Fibroblast of lung (primary cell): ENCODE data around the gene STAG3. TPM values are rescaled to one million over a fixed set of nuclear protein-coding genes. Genes with fewer than 3 reads are reported as not detected.
A peak's percentile ranks its signal among the peaks of the same experiment; 100 is the strongest.
"Not testable (repeated sequence)": the region's sequence is repeated elsewhere in the genome, so short reads cannot be mapped to it uniquely, and the experiment has no call there.

ENCODE experiments used
- DNase-seq, 2 donors: peaks; one replicate each; pipeline versions ENCODE4 v3.0.0 to v3.0.0-alpha.2; 2010; ENCODE audit warnings: low read depth in 2 of 2
- H2AFZ ChIP-seq: 2 replicates; pipeline ENCODE4 v1.5.1; 2012; ENCODE audit warnings: low read length, control low read depth, inconsistent platforms
- H3K27ac ChIP-seq: 2 replicates; pipeline ENCODE4 v1.5.1; 2011; ENCODE audit warnings: low read length, control low read depth; ENCODE audit not compliant: insufficient read depth
- H3K27me3 ChIP-seq: 2 replicates; pipeline ENCODE4 v1.5.1; 2011; ENCODE audit warnings: mild to moderate bottlenecking, low read length; ENCODE audit not compliant: control insufficient read depth, insufficient read depth
- H3K36me3 ChIP-seq: 2 replicates; pipeline ENCODE4 v1.5.1; 2011; ENCODE audit warnings: low read length; ENCODE audit not compliant: control insufficient read depth, insufficient read depth
- H3K4me1 ChIP-seq: 2 replicates; pipeline ENCODE4 v1.5.1; 2011; ENCODE audit warnings: low read length; ENCODE audit not compliant: control insufficient read depth, insufficient read depth; ENCODE audit errors: extremely low read depth
- H3K4me2 ChIP-seq: 2 replicates; pipeline ENCODE4 v1.5.1; 2011; ENCODE audit warnings: low read length, control low read depth; ENCODE audit not compliant: insufficient read depth; ENCODE audit errors: extremely low read depth
- H3K4me3 ChIP-seq, 4 experiments: fragments of 200-600 bp in 1 of 4; sonication (generic) in 1 of 4; replicated peaks in 1 of 4; 2 replicates each; pipeline ENCODE4 v1.5.1; 2011 to 2016; ENCODE audit warnings: low read length in 4 of 4, low read depth in 3 of 4, mild to moderate bottlenecking in 3 of 4, control low read depth in 2 of 4, inconsistent platforms in 1 of 4, mixed read lengths in 1 of 4; ENCODE audit not compliant: insufficient read depth in 1 of 4; ENCODE audit errors: control extremely low read depth in 1 of 4
- H3K79me2 ChIP-seq: 2 replicates; pipeline ENCODE4 v1.5.1; 2012; ENCODE audit warnings: mild to moderate bottlenecking, low read length, inconsistent platforms; ENCODE audit not compliant: control insufficient read depth, insufficient read depth
- H3K9ac ChIP-seq: 2 replicates; pipeline ENCODE4 v1.5.1; 2011; ENCODE audit warnings: mild to moderate bottlenecking, low read length, control low read depth; ENCODE audit not compliant: insufficient read depth
- H3K9me3 ChIP-seq: 2 replicates; pipeline ENCODE4 v1.5.1; 2012; ENCODE audit warnings: low read depth, low read length; ENCODE audit not compliant: control insufficient read depth, insufficient read depth
- H4K20me1 ChIP-seq: 2 replicates; pipeline ENCODE4 v1.5.1; 2011; ENCODE audit warnings: low read length; ENCODE audit not compliant: control insufficient read depth, insufficient read depth; ENCODE audit errors: extremely low read depth
- CTCF ChIP-seq, 2 donors: IDR thresholded peaks in 1 of 2; conservative IDR thresholded peaks in 1 of 2; 1 replicate in 1 of 2; 2 replicates in 1 of 2; pipeline ENCODE4 v1.5.1; 2011 to 2012; ENCODE audit warnings: low read length in 2 of 2, control low read depth in 1 of 2, inconsistent platforms in 1 of 2, low read depth in 1 of 2, mild to moderate bottlenecking in 1 of 2
- EZH2 ChIP-seq: IDR thresholded peaks from 2 replicates; pipeline ENCODE4 v1.5.1; 2012; ENCODE audit warnings: low read length, control low read depth, mild to moderate bottlenecking; ENCODE audit errors: missing control alignments
- polyA plus RNA-seq, 2 donors: library from polyadenylated mRNA; depleted of rRNA in 1 of 2; stranded (reverse) in 1 of 2; unstranded in 1 of 2; fragments of >200 nt; gene quantifications; 2 replicates each; pipeline ENCODE4 v1.2.1, GENCODE V29; 2011 to 2012; ENCODE audit warnings: missing spikeins in 1 of 2
- total RNA-seq: library from RNA; depleted of rRNA; stranded (reverse); fragments of >200 nt; gene quantifications from 2 replicates; pipeline ENCODE4 v1.2.1, GENCODE V29; 2014

STAG3 gene
- total and polyA plus RNA-seq, 2 donors (not counting 1 experiment from before 2014, with no cell fraction given), result 0.27 to 0.50 TPM

GRCh38 chr7:100174582-100174981 lies 3.1 kb upstream of the STAG3 start:
- Histone ChIP-seq H4K20me1 (no peaks in the 10 kb centered on the region), H3K9ac (no peak overlapping the region), H3K36me3 (no peaks in the 10 kb centered on the region), H3K4me2 (no peak overlapping the region), H3K27me3 (no peaks in the 10 kb centered on the region), H3K9me3 (no peaks in the 10 kb centered on the region), H3K79me2 (no peaks in the 10 kb centered on the region), H3K4me1 (no peaks in the 10 kb centered on the region), H3K27ac (no peak overlapping the region), H2AFZ (no peak overlapping the region), H3K4me3 (no peak overlapping the region)
- no peak for DNase-seq
- TF ChIP-seq CTCF (conservative IDR thresholded peaks at IDR 0.05 in 1 of 2, IDR thresholded peaks at IDR 0.05 in 1 of 2; ENCODE audit: low read depth in 1 of 2, low read length in 2 of 2) (no peak), EZH2 (no peak)

- Histone ChIP-seq H3K9me3 (no peaks in the 10 kb centered on the region), H3K9ac (no peak overlapping the region), H3K4me1 (no peaks in the 10 kb centered on the region), H3K4me2 (no peak overlapping the region), H2AFZ (no peak overlapping the region), H3K4me3 (no peak overlapping the region), H3K79me2 (no peaks in the 10 kb centered on the region), H3K27me3 (no peaks in the 10 kb centered on the region), H3K27ac (no peak overlapping the region), H4K20me1 (no peaks in the 10 kb centered on the region), H3K36me3 (no peaks in the 10 kb centered on the region)
- TF ChIP-seq EZH2 (no peak), CTCF (conservative IDR thresholded peaks at IDR 0.05 in 1 of 2, IDR thresholded peaks at IDR 0.05 in 1 of 2; ENCODE audit: low read depth in 1 of 2, low read length in 2 of 2) (no peak)
- no peak for DNase-seq
Measured at GRCh38 chr7:100175296-100175935, 2.3 kb upstream of the STAG3 start.

GRCh38 chr7:100176096-100177044 lies 1.3 kb upstream of the STAG3 start:
- H3K27ac ChIP-seq, result no peak overlapping the region
- no peaks in the 10 kb centered on the region for H4K20me1 ChIP-seq
- H3K9me3 ChIP-seq, result no peaks in the 10 kb centered on the region
- no peaks in the 10 kb centered on the region for H3K36me3 ChIP-seq
- peak overlapping the region; percentile 68 for H3K9ac ChIP-seq
- H3K4me2 ChIP-seq, result peak overlapping the region; percentile 85
- H2AFZ ChIP-seq, result no peak overlapping the region
- no peaks in the 10 kb centered on the region for H3K4me1 ChIP-seq
- no peaks in the 10 kb centered on the region for H3K27me3 ChIP-seq
- peak overlapping the region; percentile 70 to 78 (median 76) for H3K4me3 ChIP-seq
- TF ChIP-seq EZH2, result no peak
- no peak for TF ChIP-seq CTCF (conservative IDR thresholded peaks at IDR 0.05 in 1 of 2, IDR thresholded peaks at IDR 0.05 in 1 of 2; ENCODE audit: low read depth in 1 of 2, low read length in 2 of 2)
- no peaks in the 10 kb centered on the region for H3K79me2 ChIP-seq
- no peak for DNase-seq

GRCh38 chr7:100180084-100180483 lies 2.4 kb downstream of the STAG3 start:
- not testable (repeated sequence) for DNase-seq, H2AFZ ChIP-seq

More at GRCh38 chr7:100180084-100180483, 2.4 kb downstream of the STAG3 start:
- H3K4me1 ChIP-seq, H3K9me3 ChIP-seq, H3K9ac ChIP-seq, H3K36me3 ChIP-seq, H4K20me1 ChIP-seq, H3K4me2 ChIP-seq, H3K79me2 ChIP-seq, H3K4me3 ChIP-seq, H3K27me3 ChIP-seq, H3K27ac ChIP-seq: not testable (repeated sequence)
